HCT116 (cell line): ENCODE data around the gene MS4A4E. TPM values are rescaled to one million over a fixed set of nuclear protein-coding genes. Genes with fewer than 3 reads are reported as not detected.
"Not testable (repeated sequence)": the region's sequence is repeated elsewhere in the genome, so short reads cannot be mapped to it uniquely, and the experiment has no call there.

Experiments
- ATAC-seq: fragments of 200-7000 bp; cut with Tn5 transposase; 2 replicates; pipeline ENCODE4 v1.9.1; 2020; ENCODE audit warnings: mild to moderate bottlenecking, moderate library complexity
- BruUV-seq: library from RNA; stranded (reverse); fragments of 400-500 nt; replicated peaks from 2 replicates; lab custom pipeline; 2021; lab: Mats Ljungman, UMichigan
- CTCF ChIA-PET: fragments of 300-600 bp; sonication (Branson Sonifier 250); formaldehyde crosslinking; loops from one replicate; lab custom pipeline; 2021; ENCODE audit warnings: antibody characterized with exemption; lab: Charles Lee
- POLR2A ChIA-PET: fragments of 300-600, 350-600 bp; sonication (Branson Sonifier 250); formaldehyde crosslinking; loops from one replicate; lab custom pipeline; 2021; ENCODE audit warnings: antibody characterized with exemption; lab: Charles Lee
- RAD21 ChIA-PET, 2 experiments: fragments of 300-600 bp; sonication (Branson Sonifier 250); formaldehyde crosslinking; loops; one replicate each; lab custom pipeline; 2023; ENCODE audit warnings: low total read pairs in 2 of 2; ENCODE audit not compliant: uncharacterized antibody in 2 of 2, unreplicated experiment in 2 of 2, low non-redundant PET in 1 of 2; lab: Charles Lee
- DNase-seq: peaks from one replicate; pipeline ENCODE4 v3.0.0-alpha.2; 2010; ENCODE audit warnings: low read depth, low spot score
- H2AFZ ChIP-seq: fragments of 200-600 bp; shearing (Covaris generic), sonication (generic); 2 replicates; pipeline ENCODE4 v1.6.1; 2017; ENCODE audit warnings: low read depth, mixed run types, mixed read lengths, antibody characterized with exemption, low read length; ENCODE audit not compliant: poor library complexity, severe bottlenecking
- H3K27ac ChIP-seq: 2 replicates; pipeline ENCODE4 v1.5.1; 2012; ENCODE audit warnings: low read depth, low read length
- H3K27me3 ChIP-seq: fragments of 200-600 bp; sonication (generic); 2 replicates; pipeline ENCODE4 v1.6.1; 2016; ENCODE audit warnings: mixed run types, low read length, mixed read lengths; ENCODE audit not compliant: insufficient read depth
- H3K36me3 ChIP-seq, 2 experiments: fragments of 200-500 bp in 1 of 2; fragments of 200-600 bp in 1 of 2; sonication (Bioruptor generic) in 1 of 2; sonication (generic) in 1 of 2; 2 replicates each; pipeline versions ENCODE4 v1.5.1 to v1.6.1; 2014 to 2016; ENCODE audit warnings: low read length in 2 of 2, inconsistent platforms in 1 of 2, mixed read lengths in 1 of 2, mixed run types in 1 of 2; ENCODE audit not compliant: insufficient read depth in 2 of 2, control insufficient read depth in 1 of 2
- H3K4me1 ChIP-seq, 2 experiments: fragments of 200-600 bp in 1 of 2; sonication (generic) in 1 of 2; 2 replicates each; pipeline versions ENCODE4 v1.5.1 to v1.6.1; 2012 to 2017; ENCODE audit warnings: low read length in 2 of 2, inconsistent platforms in 1 of 2, mild to moderate bottlenecking in 1 of 2, mixed read lengths in 1 of 2, mixed run types in 1 of 2, moderate library complexity in 1 of 2; ENCODE audit not compliant: insufficient read depth in 2 of 2, control insufficient read depth in 1 of 2
- H3K4me2 ChIP-seq: fragments of 200-600 bp; sonication (generic); 2 replicates; pipeline ENCODE4 v1.6.1; 2017; ENCODE audit warnings: mixed run types, low read length, mixed read lengths
- H3K4me3 ChIP-seq, 2 experiments: fragments of 200-600 bp in 1 of 2; sonication (generic) in 1 of 2; replicated peaks in 1 of 2; 2 replicates each; pipeline ENCODE4 v1.5.1; 2011 to 2016; ENCODE audit warnings: low read length in 2 of 2, control low read depth in 1 of 2, low read depth in 1 of 2, mild to moderate bottlenecking in 1 of 2, mixed read lengths in 1 of 2, mixed run types in 1 of 2
- H3K79me2 ChIP-seq: fragments of 200-600 bp; sonication (generic); 2 replicates; pipeline ENCODE4 v1.6.1; 2017; ENCODE audit warnings: mild to moderate bottlenecking, mixed run types, low read length, moderate library complexity, mixed read lengths; ENCODE audit not compliant: insufficient read depth
- H3K9ac ChIP-seq: fragments of 200-600 bp; sonication (generic); 2 replicates; pipeline ENCODE4 v1.6.1; 2016; ENCODE audit warnings: low read length, mixed read lengths
- H3K9me2 ChIP-seq: fragments of 200-600 bp; sonication (generic), shearing (Covaris generic); 2 replicates; pipeline ENCODE4 v1.6.1; 2017; ENCODE audit warnings: mixed run types, mild to moderate bottlenecking, moderate library complexity; ENCODE audit not compliant: insufficient read depth
- H3K9me3 ChIP-seq, 2 experiments: fragments of 200-500 bp in 1 of 2; fragments of 200-600 bp in 1 of 2; sonication (Bioruptor generic) in 1 of 2; sonication (generic) in 1 of 2; 2 replicates each; pipeline ENCODE4 v1.6.1; 2014 to 2017; ENCODE audit warnings: low read length in 2 of 2, mixed read lengths in 2 of 2, inconsistent platforms in 1 of 2, low read depth in 1 of 2, mild to moderate bottlenecking in 1 of 2, mixed run types in 1 of 2, moderate library complexity in 1 of 2; ENCODE audit not compliant: control insufficient read depth in 1 of 2, insufficient read depth in 1 of 2
- H4K20me1 ChIP-seq: fragments of 200-600 bp; sonication (generic), shearing (Covaris generic); 2 replicates; pipeline ENCODE4 v1.6.1; 2017; ENCODE audit warnings: mixed run types, mild to moderate bottlenecking, moderate library complexity; ENCODE audit not compliant: insufficient read depth
- CEBPB ChIP-seq: IDR thresholded peaks from 2 replicates; pipeline ENCODE4 v1.6.1; 2012; ENCODE audit warnings: low read depth
- EZH2 ChIP-seq: fragments of 200-600 bp; sonication (generic); IDR thresholded peaks from 2 replicates; pipeline ENCODE4 v1.6.1; 2017; ENCODE audit warnings: antibody characterized with exemption, mixed run types
- EZH2phosphoT487 ChIP-seq: fragments of 200-600 bp; IDR thresholded peaks from 2 replicates; pipeline ENCODE4 v1.6.1; 2018; ENCODE audit warnings: antibody characterized with exemption, borderline replicate concordance
- FOSL1 ChIP-seq: IDR thresholded peaks from 2 replicates; pipeline ENCODE4 v1.6.1; 2012; ENCODE audit warnings: low read depth
- TCF7L2 ChIP-seq: IDR thresholded peaks from 2 replicates; pipeline ENCODE4 v1.7.0; 2011; ENCODE audit warnings: borderline replicate concordance, inconsistent platforms; ENCODE audit not compliant: insufficient read depth, insufficient read length; ENCODE audit errors: extremely low read depth
- ZNF274 ChIP-seq: fragments of 200-500 bp; sonication (Bioruptor generic); IDR thresholded peaks from 2 replicates; pipeline ENCODE4 v1.6.1; 2014; ENCODE audit warnings: mild to moderate bottlenecking, low read depth, low read length, inconsistent platforms
- intact Hi-C: fragments of 100-400 bp; cut with micrococcal nuclease; formaldehyde crosslinking; loops from 2 replicates; pipeline ENCODE4 v1.10.0; 2022
- total RNA-seq: library from RNA; stranded (reverse); gene quantifications from one replicate; pipeline ENCODE4 v1.2.1, GENCODE V29; 2021; ENCODE audit not compliant: unreplicated experiment
- TF ChIP-seq, protein P1 (sequence below): IDR thresholded peaks from 2 replicates; pipeline ENCODE4 v1.6.1; 2012

The MS4A4E gene
- total RNA-seq, 1 experiment from 2014 or later = not detected

DNA sequence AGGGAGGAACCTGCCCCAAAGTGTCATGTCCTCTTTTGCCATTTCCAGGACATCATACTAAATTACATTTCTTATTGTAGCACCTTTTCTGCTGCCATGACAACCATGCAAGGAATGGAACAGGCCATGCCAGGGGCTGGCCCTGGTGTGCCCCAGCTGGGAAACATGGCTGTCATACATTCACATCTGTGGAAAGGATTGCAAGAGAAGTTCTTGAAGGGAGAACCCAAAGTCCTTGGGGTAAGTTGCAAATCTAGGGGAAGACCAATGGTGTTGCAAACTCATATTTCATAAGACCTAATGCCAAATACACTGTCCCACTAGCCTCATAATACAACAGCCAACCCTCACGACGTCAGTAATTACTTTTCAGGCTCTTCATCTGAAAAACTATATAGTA, 49.2 kb upstream of the MS4A4E start:
- H3K36me3 ChIP-seq = no peaks in the 10 kb centered on the region
- BruUV-seq = no TSS peak
- H3K27ac ChIP-seq = no peak overlapping the region
- no peak for TF ChIP-seq CEBPB
- TF ChIP-seq EZH2 = no peak
- TF ChIP-seq TCF7L2 = no peak
- no peak overlapping the region for H2AFZ ChIP-seq
- ChIA-PET RAD21 (no interaction called here), POLR2A (no interaction called here), CTCF (no interaction called here)
- H3K27me3 ChIP-seq = no peaks in the 10 kb centered on the region
- H3K9ac ChIP-seq = no peak overlapping the region
- H3K4me3 ChIP-seq = no peak overlapping the region
- H3K9me2 ChIP-seq = no peaks in the 10 kb centered on the region
- no peaks in the 10 kb centered on the region for H4K20me1 ChIP-seq
- no peaks in the 10 kb centered on the region for H3K79me2 ChIP-seq
- H3K4me1 ChIP-seq = no peaks in the 10 kb centered on the region
- H3K9me3 ChIP-seq = no peaks in the 10 kb centered on the region
- intact Hi-C loops = no loop called here
- no peak overlapping the region for H3K4me2 ChIP-seq
- no peak for ATAC-seq
- DNase-seq = no peak

DNA sequence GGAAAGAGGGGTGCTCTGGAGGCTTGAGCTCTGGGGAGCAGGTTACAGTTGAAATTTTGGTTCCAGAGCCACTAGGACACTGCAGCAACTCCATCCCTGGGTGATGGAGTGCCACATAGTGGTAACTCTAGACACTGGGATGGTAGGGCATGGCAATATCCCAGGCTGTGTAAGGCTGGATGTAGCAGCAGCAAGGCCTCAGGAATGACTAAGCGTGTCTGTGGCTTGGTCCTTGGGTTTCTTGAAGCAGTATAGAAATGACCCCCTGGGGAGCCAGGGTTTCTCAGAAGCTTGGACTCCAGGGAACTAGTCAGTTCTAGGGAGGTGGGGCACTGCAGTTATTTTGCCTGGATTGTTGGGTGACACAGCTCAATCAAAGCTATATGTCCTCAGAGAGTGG, 45.6 kb upstream of the MS4A4E start:
- no peaks in the 10 kb centered on the region for H3K36me3 ChIP-seq
- no peak overlapping the region for H2AFZ ChIP-seq
- POLR2A ChIA-PET = no interaction called here
- no peak overlapping the region for H3K4me3 ChIP-seq
- DNase-seq = no peak
- no peaks in the 10 kb centered on the region for H3K9me2 ChIP-seq
- intact Hi-C loops = no loop called here
- H3K4me2 ChIP-seq = no peak overlapping the region
- RAD21 ChIA-PET = no interaction called here
- no peaks in the 10 kb centered on the region for H3K4me1 ChIP-seq
- no peaks in the 10 kb centered on the region for H3K79me2 ChIP-seq
- CTCF ChIA-PET = no interaction called here
- TF ChIP-seq ZNF274 = no peak
- TF ChIP-seq, protein P1, sequence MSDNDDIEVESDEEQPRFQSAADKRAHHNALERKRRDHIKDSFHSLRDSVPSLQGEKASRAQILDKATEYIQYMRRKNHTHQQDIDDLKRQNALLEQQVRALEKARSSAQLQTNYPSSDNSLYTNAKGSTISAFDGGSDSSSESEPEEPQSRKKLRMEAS = no peak
- no peak for TF ChIP-seq EZH2phosphoT487
- TF ChIP-seq FOSL1 = no peak
- TF ChIP-seq, all 23 proteins: peak for 0
- peak; percentile 52; the same call in 1 of the 2 replicates for ATAC-seq
- no peak overlapping the region for H3K27ac ChIP-seq
- no peaks in the 10 kb centered on the region for H3K27me3 ChIP-seq
- no TSS peak for BruUV-seq
- H3K9ac ChIP-seq = no peak overlapping the region
- no peaks in the 10 kb centered on the region for H3K9me3 ChIP-seq
- H4K20me1 ChIP-seq = no peaks in the 10 kb centered on the region

DNA sequence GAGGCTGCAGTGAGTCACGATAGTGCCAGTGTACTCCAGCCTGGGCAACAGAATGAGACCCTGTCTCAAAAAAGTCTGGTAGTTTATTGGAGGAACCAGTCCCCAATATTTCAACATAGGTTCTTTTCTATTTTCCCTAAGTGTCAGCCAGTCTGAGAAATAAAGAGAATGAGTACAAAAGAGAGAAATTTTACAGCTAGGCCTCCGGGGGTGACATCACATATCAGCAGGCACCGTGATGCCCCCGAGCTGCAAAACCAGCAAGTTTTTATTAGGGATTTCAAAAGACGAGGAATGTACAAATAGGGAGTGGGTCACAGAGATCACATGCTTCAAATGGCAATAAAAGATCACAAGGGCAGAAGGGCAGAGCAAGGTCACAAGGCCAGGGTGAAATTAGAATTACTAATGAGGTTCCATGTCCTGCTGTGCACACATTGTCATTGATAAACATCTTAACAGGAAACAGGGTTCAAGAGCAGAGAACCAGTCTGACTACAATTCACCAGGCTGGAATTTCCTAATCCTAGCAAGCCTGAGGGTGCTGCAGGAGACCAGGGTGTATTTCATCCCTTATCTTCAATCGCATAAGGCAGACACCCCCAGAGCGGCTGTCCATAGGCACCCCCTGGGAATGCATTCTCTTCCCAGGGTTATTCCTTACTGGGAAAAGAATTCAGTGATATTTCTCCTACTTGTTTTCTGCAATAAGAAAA, 42.6 kb upstream of the MS4A4E start:
- H3K79me2 ChIP-seq, H3K9ac ChIP-seq, H3K4me3 ChIP-seq, DNase-seq, CTCF ChIA-PET, H3K9me2 ChIP-seq, POLR2A ChIA-PET, H2AFZ ChIP-seq, ATAC-seq, BruUV-seq, H3K27me3 ChIP-seq, RAD21 ChIA-PET, H3K4me1 ChIP-seq, intact Hi-C loops, H3K27ac ChIP-seq, H4K20me1 ChIP-seq, H3K9me3 ChIP-seq, H3K36me3 ChIP-seq, H3K4me2 ChIP-seq: not testable (repeated sequence)
